Spleen (tissue), 7 donors: Measurements from ENCODE around the gene MIPEP.

ENCODE experiments used
- POLR2A ChIP-seq, 3 donors: fragments of 450-650 bp; IDR thresholded peaks; one replicate each; pipeline ENCODE4 v1.5.1; 2017; ENCODE audit warnings: antibody characterized with exemption in 3 of 3, mild to moderate bottlenecking in 1 of 3
- POLR2AphosphoS5 ChIP-seq, 3 donors: sonication (generic); formaldehyde crosslinking; IDR thresholded peaks; one replicate each; pipeline ENCODE4 v1.5.1; 2017; ENCODE audit warnings: antibody characterized with exemption in 3 of 3
- TF ChIP-seq, protein P1 (sequence below), 11 experiments: fragments of 200-600 bp in 7 of 11; fragments of 450-650 bp in 4 of 11; sonication (generic) in 4 of 11; IDR thresholded peaks in 8 of 11; conservative IDR thresholded peaks in 3 of 11; 1 replicate in 7 of 11; 2 replicates in 4 of 11; pipeline versions ENCODE4 v1.4.0 to v1.8.0; 2016 to 2021; ENCODE audit warnings: antibody characterized with exemption in 11 of 11, inconsistent platforms in 4 of 11, mild to moderate bottlenecking in 1 of 11
- donor health status: DM: no; HTN: no; CAD: no; lungs with moderate emphysema.
- donor health status: DM: no; HTN: no; CAD: no.
- donor health status: DM: no; HTN: no; CAD: no.

DNA sequence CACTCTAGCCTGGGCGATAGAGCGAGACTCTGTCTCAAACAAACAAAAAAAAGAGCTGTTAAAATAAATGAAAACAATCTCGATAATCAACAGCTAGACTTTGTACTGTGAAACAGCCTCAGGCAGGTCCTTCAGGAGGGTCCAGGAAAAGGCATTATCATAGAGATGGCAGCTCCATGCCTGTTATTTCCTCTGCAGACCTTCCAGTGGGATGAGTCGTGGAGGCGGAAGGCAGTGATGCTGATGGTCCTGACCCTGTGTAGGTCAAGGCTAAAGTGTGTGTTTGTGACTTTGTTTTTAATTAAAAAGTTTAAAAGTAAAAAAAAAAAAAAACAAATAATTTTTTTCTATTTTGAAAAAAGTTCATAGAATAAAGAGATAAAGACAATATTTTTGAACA lies 201.6 kb downstream of the MIPEP start:
- TF ChIP-seq, protein P1, sequence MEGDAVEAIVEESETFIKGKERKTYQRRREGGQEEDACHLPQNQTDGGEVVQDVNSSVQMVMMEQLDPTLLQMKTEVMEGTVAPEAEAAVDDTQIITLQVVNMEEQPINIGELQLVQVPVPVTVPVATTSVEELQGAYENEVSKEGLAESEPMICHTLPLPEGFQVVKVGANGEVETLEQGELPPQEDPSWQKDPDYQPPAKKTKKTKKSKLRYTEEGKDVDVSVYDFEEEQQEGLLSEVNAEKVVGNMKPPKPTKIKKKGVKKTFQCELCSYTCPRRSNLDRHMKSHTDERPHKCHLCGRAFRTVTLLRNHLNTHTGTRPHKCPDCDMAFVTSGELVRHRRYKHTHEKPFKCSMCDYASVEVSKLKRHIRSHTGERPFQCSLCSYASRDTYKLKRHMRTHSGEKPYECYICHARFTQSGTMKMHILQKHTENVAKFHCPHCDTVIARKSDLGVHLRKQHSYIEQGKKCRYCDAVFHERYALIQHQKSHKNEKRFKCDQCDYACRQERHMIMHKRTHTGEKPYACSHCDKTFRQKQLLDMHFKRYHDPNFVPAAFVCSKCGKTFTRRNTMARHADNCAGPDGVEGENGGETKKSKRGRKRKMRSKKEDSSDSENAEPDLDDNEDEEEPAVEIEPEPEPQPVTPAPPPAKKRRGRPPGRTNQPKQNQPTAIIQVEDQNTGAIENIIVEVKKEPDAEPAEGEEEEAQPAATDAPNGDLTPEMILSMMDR (IDR thresholded peaks at IDR 0.05 in 8 of 11, conservative IDR thresholded peaks at IDR 0.05 in 3 of 11), result no peak
- no peak for TF ChIP-seq POLR2A (IDR thresholded peaks at IDR 0.05)
- no peak for TF ChIP-seq POLR2AphosphoS5 (IDR thresholded peaks at IDR 0.05)
